Stimulated activated CD8-positive, alpha-beta memory T cell treated with anti-CD3 and anti-CD28 coated beads, Interleukin-7, amount 100 ng/mL, for 4 hours (primary cell): ENCODE results near the gene TAF5L.
"Not testable (repeated sequence)": the region's sequence is repeated elsewhere in the genome, so short reads cannot be mapped to it uniquely, and the experiment has no call there.

Source experiments
- DNase-seq, 2 donors: peaks; one replicate each; pipeline ENCODE4 v3.0.0-alpha.2; 2020; ENCODE audit warnings: low read depth in 2 of 2

The TAF5L gene

DNA sequence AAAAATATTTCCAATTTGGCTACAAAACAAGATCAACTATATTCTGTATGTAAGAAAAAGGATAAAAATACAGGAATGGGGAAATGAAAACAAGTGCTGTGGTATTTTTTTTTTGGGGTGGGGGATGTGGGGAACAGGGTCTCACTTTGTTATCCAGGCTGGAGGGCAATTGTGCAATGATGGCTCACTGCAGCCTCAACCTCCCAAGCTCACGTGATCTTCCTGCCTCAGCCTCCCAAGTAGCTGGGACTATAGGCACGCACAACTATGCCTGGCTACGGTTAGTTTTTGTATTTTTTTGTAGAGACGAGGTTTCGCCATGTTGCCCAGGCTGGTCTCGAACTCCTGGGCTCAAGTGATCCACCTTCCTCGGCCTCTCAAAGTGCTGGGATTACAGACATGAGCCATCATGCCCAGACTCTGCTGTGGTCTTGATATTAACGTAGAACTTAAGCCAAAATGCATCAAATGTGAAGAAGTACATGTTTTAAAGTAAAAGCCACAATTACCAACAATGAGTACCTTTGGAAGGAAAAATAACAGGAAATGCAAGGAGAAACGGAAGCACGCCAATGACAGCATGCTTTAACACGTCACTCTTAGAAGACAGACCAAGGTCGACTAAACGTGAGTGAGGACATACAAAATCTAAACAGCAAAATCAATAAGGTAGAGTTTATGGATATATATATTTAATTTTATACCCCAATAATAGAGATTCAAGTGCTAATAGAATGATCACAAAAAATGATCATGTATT, 58.6 kb downstream of the TAF5L start:
- no peak for DNase-seq

DNA sequence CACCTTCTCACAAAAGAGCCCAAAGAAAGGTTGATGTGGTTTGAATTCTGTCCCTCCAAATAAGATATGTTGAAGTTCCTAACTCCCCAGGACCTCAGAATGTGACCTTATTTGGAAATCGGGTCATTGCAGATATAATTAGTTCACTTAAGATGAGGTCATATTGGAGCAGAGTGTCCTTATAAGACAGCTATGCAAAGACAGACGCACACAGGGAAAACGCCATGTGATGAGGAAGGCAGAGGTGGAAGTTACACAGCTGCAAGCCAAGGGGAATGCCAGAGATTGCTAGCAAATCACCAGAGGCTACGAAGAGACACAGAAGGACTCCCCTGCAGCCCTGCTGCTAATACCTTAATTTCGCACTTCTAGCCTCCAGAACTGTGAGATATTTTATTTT, 62.2 kb downstream of the TAF5L start:
- DNase-seq = no peak

GRCh38 chr1:229563241-229563640, 62.7 kb downstream of the TAF5L start:
- DNase-seq = no peak

DNA sequence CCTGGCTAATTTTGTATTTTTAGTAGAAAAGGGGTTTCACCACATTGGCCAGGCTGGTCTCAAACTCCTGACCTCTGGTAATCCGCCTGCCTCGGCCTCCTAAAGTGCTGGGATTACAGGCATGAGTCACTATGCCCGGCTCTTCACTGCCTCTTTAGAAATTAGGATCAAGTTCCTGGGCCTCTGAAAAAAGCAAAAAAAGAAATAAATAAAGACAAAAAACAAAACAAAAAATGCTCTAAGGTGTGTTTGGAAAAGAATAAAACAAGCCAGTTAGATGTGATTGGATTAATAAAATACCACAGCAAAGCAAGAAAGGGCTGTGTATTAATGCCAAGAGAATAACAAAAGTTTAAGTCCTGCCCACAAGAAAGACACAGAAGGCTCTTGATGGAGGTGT, 63.2 kb downstream of the TAF5L start:
- DNase-seq = no peak

DNA sequence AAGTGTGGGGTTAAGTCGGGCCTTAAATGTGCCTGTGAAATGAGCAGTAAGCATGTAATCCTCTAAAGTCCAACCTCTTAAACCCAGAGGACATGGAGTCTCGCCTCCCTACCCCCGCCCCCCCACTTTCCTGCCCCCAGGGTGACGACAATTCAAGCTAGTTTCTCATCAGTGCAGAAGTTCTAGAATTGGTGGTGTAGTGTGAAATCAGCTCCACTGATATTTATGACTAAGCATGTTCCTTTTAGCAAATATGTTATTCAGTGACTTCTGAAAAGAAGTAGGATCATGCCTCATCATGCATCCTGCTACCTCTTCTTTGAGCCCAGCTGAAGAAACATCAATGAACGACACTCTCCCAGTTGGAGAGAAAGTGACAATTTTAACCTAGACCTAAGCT, 64.8 kb downstream of the TAF5L start:
- no peak for DNase-seq

GRCh38 chr1:229560124-229560523, 65.8 kb downstream of the TAF5L start:
- not testable (repeated sequence) for DNase-seq

- not testable (repeated sequence) for DNase-seq
These were observed 66.6 kb downstream of the TAF5L start for GRCh38 chr1:229559336-229559801.

DNA sequence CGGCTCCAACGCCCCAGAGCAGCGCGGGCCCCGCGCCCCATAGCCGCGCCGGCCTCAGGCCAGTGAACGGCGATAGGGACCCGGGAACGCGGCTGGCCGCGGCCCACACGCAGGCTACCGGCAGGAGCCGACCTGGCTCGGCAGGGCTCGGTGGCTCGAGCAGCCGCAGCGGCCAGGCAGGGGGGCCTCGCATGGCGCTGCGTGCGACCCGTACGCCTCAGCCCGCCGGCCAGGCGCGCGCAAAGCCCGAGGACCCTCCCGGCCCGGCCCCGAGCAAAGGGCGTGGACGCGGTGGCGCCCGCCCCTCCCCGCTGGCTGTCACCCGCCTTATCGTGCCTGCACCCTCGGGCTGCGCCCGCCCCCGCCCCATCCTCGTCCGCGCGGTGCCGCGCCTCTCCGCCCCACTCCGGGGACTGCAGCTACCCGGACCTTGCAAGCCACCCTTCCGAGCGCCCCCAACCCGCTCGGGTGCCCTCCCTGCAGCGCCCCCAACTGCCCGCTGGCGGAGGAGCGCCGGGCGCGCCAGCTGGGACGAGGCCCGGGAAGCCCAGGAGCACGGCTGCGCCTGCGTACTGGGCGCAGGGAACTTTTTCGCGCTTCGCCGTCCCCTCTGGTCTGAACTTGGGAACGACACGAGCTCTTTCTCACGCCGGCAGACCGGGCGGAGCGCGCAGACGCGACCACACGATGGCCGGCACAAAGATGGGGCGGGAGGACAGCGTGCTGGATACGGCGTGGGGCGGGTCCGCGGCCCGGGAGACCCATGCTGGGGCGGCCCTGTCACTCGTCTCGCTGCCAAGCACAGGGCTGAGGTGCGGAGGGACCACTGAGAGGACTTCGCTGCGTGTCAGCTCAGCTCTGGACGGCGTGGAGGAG, 67.2 kb downstream of the TAF5L start, which contains the start of gene ABCB10:
Gene ABCB10 (minus strand): TSS at position 248 of the 876 bp plus-strand sequence. CDS start 55 bp downstream, at position 193.
- DNase-seq = peak; percentile 65 to 84

DNA sequence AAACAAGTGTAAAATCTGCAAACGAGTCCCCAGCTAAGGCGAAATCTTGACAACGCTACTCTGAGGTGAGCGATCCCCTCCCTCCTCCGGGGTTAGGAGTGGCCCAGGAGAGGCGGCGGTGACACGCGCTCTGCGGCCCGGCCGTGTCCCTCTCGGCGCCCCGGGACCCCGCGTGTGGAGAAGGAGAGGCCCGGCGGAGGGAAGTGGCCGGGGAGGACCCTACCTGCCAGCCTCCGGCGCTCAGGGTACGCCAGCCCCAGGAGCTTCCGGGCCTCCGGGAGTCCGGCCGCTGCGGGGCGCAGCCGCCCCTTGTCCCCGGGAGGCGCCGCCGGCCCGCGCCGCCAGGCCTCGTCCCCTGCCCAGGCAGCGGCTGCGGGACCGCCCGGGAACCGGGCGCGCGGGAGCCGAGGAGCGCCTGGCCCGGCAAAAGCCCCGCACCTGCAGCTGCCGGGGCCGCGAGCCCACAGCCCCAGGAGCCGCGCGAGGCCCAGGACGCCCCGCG, 68.0 kb downstream of the TAF5L start:
- peak in 1 of 2 donors; percentile 12 for DNase-seq

DNA sequence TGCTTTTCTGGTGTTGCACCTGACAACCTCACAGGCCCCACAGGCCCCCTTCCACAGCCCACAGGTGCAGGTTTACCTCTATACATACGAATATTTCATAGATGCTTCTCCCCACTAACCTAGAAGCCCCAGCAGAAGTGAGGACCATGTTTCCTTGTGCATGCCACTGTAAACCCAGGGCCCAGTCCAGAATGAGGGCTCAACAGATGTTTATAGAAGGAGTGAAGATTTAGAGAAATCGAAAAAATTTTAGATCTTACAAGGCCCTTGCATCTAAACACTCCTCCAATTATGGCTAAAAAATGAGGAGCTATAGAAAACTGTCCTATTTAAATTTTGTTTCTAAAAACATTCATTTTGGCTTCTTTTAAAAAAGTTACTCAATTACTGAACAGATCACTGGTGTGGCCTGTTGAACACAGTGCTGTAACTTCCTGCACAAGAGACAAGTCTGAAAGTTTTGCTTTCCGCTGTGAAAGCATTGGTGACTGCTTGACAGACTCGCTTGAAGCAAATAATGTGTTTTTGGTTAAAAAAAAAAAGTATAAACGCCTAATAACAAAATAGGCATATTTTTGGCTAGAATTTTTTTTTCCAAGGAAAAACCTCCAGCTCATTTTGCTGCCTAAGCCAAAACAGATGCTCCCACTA, 68.6 kb downstream of the TAF5L start:
- no peak for DNase-seq

GRCh38 chr1:229554886-229555621, 70.9 kb downstream of the TAF5L start:
- DNase-seq = no peak

DNA sequence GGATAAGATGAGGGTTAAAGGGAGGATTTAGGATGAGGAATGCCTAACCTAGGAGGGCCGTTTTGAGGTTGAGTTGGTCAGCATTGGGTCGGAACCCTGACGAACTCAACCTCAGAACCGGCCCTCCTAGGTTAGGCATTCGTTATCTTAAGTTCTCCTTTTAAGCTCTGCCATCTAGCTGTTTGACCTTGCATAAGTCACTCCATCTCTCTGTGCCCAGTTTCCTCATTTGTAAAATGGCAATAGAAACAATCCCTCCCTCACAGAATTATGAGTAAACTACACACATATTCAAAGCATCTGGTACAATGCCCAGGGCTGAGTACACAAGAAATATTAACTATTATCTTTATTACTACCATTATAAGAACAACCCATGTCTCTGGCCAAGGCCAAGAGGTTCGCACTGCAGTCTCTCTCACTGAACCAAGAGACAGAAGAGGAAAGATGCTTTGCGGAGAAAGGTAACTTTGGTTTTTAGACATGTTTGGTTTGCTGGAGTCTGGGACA, 72.2 kb downstream of the TAF5L start:
- no peak for DNase-seq

- DNase-seq = no peak
These were observed 73.2 kb downstream of the TAF5L start for GRCh38 chr1:229552732-229553131.

DNA sequence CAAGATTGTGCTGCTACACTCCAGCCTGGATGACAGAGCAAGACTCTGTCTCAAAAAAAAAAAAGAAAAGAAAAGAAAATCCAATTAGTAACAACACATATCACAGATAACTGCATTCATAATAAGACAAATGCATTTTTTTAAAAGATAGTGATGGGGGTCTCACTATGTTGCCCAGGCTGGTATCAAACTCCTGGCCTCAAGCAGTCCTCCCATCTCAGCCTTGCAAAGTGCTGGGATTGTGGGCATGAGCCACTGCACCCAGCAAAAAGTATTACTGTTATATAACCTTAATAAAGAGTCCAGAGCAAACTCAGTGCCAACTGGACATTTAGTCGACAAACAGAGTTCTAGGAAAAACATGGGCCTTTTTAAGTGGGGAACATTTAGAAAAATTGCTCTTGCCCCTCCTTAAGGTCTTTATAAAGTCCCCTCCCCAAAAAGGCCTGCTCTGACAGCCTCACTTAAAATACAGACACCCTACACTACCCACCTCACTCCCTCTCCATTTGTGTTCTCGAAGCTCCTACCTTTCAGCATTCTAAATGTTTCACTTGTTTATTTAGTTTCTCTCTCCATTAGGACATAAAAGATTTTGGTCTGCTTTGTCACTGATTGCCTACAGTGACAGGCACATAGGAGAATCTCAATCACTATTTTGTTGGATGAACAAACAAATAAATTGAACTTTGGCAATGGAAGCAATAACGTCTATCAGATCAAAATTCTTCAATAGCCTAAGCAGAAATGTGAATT, 74.9 kb downstream of the TAF5L start:
- no peak for DNase-seq

DNA sequence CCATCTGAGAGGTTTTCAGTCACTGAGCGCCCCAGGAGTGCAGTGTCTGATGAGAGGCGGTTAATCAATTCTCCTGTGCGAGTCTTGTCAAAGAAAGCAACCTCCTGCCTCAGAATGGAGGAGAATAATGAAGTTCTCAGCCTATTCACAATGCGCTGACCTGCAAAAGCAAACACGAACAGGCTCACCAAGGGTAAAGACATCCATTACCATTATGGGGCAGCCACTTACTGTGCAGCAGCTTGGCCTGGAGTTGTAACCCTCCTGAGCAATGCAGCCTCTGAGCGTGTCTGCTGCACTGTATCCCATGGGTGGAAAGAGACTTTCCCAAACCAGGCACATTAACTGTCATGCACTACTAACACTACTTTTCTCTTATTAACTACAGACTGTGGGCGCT, 78.4 kb downstream of the TAF5L start:
- DNase-seq = no peak

DNA sequence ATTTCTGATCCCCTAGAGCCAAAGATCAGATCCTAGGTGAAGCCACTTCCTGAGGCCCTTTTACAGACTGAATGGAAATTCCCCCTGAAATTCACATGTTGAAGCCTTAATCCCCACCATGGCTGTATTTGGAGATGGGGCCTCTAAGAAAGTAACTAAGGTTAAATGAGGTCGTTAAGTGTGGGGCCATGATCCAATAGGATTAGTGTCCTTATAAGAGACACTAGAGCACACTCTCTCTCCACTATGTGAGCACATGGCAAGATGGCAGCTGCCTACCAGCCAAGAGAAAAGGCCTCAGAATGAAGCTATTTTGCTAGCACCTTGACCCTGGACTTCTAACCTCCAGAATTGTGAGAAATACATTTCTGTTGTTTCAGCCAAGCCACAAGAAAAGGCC, 81.3 kb downstream of the TAF5L start:
- DNase-seq = no peak
